Lower lobe of right lung (tissue), 2 donors: Measurements from ENCODE around the gene UPB1. TPM values are rescaled to one million over a fixed set of nuclear protein-coding genes. Genes with fewer than 3 reads are reported as not detected.

Source experiments
- ATAC-seq, 2 donors: fragments of 200-7000 bp; cut with Tn5 transposase; one replicate each; pipeline ENCODE4 v1.9.1; 2020 to 2022; ENCODE audit warnings: mild to moderate bottlenecking in 2 of 2, moderate library complexity in 2 of 2
- DNase-seq: peaks from one replicate; pipeline ENCODE4 v3.0.0-alpha.2; 2020
- H3K27ac ChIP-seq: fragments of 200-600 bp; one replicate; pipeline ENCODE4 v1.8.0; 2022
- H3K27me3 ChIP-seq: fragments of 200-600 bp; one replicate; pipeline ENCODE4 v1.8.0; 2022; ENCODE audit warnings: low read depth
- H3K36me3 ChIP-seq: fragments of 200-600 bp; one replicate; pipeline ENCODE4 v1.8.0; 2022; ENCODE audit warnings: mild to moderate bottlenecking
- H3K4me1 ChIP-seq: fragments of 200-600 bp; one replicate; pipeline ENCODE4 v1.8.0; 2022
- H3K4me3 ChIP-seq: fragments of 200-600 bp; one replicate; pipeline ENCODE4 v1.8.0; 2022; ENCODE audit warnings: mild to moderate bottlenecking
- H3K9me3 ChIP-seq: fragments of 200-600 bp; one replicate; pipeline ENCODE4 v1.8.0; 2022
- intact Hi-C: fragments of 100-400 bp; cut with DNase I; formaldehyde crosslinking; loops from one replicate; pipeline ENCODE4 v1.11.0; 2022
- total RNA-seq: library from RNA; stranded (reverse); fragmentation: NEBNext Ultra II Directional; extraction: Animal tissue kit (Norgen Biotek cat#: 25700); gene quantifications from one replicate; pipeline ENCODE4 v1.2.1, GENCODE V29; 2021
- TF ChIP-seq, protein P1 (sequence below): fragments of 200-600 bp; IDR thresholded peaks from one replicate; pipeline ENCODE4 v1.8.0; 2022; ENCODE audit warnings: antibody characterized with exemption, mild to moderate bottlenecking
- donor health status: DM: no; HTN: yes; CAD: no; lungs with severe emphysema.

UPB1 gene
- total RNA-seq, 1 donor from 2014 or later: 1.2 TPM

DNA sequence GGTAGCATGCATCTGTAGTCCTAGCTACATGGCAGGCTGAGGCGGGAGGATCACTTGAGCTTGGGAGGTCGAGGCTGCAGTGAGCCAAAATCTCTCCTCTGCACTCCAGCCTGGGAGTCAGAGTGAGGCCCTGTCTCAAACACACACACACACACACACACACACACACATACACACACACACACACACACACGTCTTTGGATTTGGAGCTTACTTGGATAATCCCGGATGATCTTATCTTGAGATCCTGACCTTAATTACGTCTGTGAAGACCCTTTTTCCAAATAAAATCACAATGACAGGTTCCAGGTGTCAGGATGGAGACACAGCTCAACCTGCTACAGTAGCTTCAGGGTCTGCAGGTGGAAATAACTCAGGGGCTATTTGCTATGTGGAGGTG is 1.1 kb downstream of the UPB1 start:
- Histone ChIP-seq H3K4me3 (no peak overlapping the region), H3K27me3 (peaks cover 29% of the 10 kb centered on the region), H3K27ac (no peak overlapping the region), H3K4me1 (peaks cover 13% of the 10 kb centered on the region), H3K36me3 (no peaks in the 10 kb centered on the region), H3K9me3 (no peaks in the 10 kb centered on the region)
- TF ChIP-seq, protein P1, sequence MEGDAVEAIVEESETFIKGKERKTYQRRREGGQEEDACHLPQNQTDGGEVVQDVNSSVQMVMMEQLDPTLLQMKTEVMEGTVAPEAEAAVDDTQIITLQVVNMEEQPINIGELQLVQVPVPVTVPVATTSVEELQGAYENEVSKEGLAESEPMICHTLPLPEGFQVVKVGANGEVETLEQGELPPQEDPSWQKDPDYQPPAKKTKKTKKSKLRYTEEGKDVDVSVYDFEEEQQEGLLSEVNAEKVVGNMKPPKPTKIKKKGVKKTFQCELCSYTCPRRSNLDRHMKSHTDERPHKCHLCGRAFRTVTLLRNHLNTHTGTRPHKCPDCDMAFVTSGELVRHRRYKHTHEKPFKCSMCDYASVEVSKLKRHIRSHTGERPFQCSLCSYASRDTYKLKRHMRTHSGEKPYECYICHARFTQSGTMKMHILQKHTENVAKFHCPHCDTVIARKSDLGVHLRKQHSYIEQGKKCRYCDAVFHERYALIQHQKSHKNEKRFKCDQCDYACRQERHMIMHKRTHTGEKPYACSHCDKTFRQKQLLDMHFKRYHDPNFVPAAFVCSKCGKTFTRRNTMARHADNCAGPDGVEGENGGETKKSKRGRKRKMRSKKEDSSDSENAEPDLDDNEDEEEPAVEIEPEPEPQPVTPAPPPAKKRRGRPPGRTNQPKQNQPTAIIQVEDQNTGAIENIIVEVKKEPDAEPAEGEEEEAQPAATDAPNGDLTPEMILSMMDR: no peak
- no peak for DNase-seq
- ATAC-seq: no peak
- intact Hi-C loops: no loop called here

DNA sequence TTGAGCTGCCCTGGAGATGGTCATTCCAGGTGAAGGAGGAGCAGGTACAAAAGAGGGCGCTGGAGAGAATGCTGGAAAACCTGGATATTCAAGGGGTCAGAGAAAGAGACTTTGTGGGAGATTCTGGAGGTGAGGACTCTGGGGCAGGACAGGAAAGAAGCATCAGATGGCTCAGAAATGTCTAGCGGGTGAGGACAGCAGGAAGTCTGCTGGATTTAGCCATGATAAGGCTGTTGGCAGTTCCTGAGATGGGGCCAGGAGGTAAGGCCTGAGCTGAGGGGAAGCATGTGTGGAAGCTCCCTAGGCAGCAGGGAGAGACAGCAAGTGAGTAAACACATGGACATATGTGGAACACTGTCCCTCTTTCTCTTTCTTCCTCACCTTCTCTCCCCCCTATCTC is 1.5 kb downstream of the UPB1 start:
- peaks cover 13% of the 10 kb centered on the region for H3K4me1 ChIP-seq
- H3K9me3 ChIP-seq: no peaks in the 10 kb centered on the region
- ATAC-seq: no peak
- TF ChIP-seq, protein P1: no peak
- peaks cover 29% of the 10 kb centered on the region for H3K27me3 ChIP-seq
- H3K27ac ChIP-seq: no peak overlapping the region
- H3K4me3 ChIP-seq: no peak overlapping the region
- H3K36me3 ChIP-seq: no peaks in the 10 kb centered on the region
- intact Hi-C loops: no loop called here
- no peak for DNase-seq

DNA sequence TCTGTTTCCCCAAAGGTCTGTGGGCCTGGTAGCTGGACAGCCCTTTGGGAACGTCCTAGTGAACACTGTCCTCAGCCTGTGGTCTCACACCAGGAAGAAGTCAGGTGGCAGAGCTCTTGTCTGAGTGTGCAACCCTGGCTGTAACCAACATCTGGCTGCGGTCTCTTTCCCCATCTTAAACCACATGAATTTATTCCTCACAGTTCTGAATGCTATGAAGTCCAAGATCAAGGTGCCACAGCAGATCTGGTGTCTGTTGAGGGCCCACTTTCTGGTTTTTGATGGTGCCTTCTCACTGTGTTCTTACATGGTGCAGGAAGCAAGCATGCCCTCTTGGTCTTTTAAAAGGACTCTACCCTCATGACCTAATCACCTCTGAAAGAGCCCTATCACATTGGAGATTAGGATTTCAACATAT is 2.7 kb downstream of the UPB1 start:
- Histone ChIP-seq H3K27me3 (peaks cover 29% of the 10 kb centered on the region), H3K9me3 (no peaks in the 10 kb centered on the region), H3K4me1 (peaks cover 14% of the 10 kb centered on the region), H3K4me3 (no peak overlapping the region), H3K36me3 (no peaks in the 10 kb centered on the region), H3K27ac (no peak overlapping the region)
- TF ChIP-seq, protein P1: no peak
- intact Hi-C loops: no loop called here
- DNase-seq (no peak), ATAC-seq (peak in 1 of 2 donors; percentile 4)

DNA sequence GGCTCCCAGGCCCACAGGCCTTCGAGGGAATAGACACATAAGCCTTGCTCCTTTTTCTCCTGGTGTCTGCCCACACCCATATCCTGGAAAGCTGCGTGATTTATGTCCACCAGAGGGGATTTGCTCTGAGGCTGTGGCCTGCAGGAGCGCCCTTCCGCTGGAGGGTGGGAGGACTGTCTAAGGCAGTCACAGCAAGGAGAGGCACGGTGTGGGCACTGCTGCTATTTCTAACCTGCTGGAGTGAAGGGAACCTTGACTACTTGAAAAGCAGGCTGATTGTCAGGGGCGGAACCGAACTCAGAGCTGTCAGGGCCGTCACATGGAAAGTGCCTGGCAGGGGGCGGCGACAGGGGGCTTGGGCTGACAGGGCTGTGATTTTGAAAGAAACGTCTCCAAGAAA is 3.7 kb downstream of the UPB1 start:
- Histone ChIP-seq H3K4me3 (no peak overlapping the region), H3K36me3 (no peaks in the 10 kb centered on the region), H3K27me3 (peaks cover 21% of the 10 kb centered on the region), H3K27ac (no peak overlapping the region), H3K4me1 (peaks cover 17% of the 10 kb centered on the region), H3K9me3 (no peaks in the 10 kb centered on the region)
- ATAC-seq: no peak
- DNase-seq: no peak
- intact Hi-C loops: no loop called here
- TF ChIP-seq, protein P1: no peak

DNA sequence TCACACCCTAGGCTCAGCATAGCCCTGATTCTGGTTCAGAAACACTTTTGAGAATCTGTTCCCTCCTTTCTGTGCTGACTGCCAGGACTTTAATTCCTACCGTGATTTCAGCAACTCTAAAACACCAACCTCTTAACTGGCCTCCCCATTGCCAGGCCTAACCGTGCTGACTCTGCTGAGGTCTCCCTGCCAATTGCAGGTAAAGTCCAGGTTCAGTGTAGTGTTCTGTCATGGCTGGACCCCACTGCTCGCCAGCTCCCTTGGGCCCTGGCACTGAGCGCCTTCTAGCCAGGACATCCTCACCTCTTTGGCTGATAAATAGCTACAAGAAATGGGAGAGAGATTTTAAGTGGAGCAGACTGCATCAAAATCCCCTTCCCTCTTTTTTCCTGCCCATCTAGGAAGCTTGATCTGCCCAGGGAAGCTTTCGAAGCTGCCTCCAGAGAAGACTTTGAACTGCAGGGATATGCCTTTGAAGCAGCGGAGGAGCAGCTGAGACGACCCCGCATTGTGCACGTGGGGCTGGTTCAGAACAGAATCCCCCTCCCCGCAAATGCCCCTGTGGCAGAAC is 4.7 kb downstream of the UPB1 start:
- H3K36me3 ChIP-seq: no peaks in the 10 kb centered on the region
- DNase-seq: no peak
- no peak overlapping the region for H3K27ac ChIP-seq
- H3K27me3 ChIP-seq: peaks cover 12% of the 10 kb centered on the region
- intact Hi-C loops: no loop called here
- no peak for ATAC-seq
- H3K9me3 ChIP-seq: no peaks in the 10 kb centered on the region
- peaks cover 14% of the 10 kb centered on the region for H3K4me1 ChIP-seq
- H3K4me3 ChIP-seq: no peak overlapping the region
- TF ChIP-seq, protein P1: no peak
